Thymus (tissue), 14 donors: ENCODE results near the gene GNAO1. TPM values are rescaled to one million over a fixed set of nuclear protein-coding genes. Genes with fewer than 3 reads are reported as not detected.

Source experiments
- DNase-seq, 9 donors: peaks; one replicate each; pipeline ENCODE4 v3.0.0-alpha.2; 2013; ENCODE audit warnings: low spot score in 9 of 9, low read depth in 6 of 9, missing footprints in 1 of 9
- H3K27ac ChIP-seq, 2 donors: one replicate each; pipeline ENCODE4 v1.5.1; 2013; ENCODE audit warnings: control low read depth in 1 of 2, low read depth in 1 of 2, low read length in 1 of 2, mild to moderate bottlenecking in 1 of 2, moderate library complexity in 1 of 2
- H3K27me3 ChIP-seq, 2 donors: one replicate each; pipeline ENCODE4 v1.5.1; 2013; ENCODE audit warnings: low read length in 1 of 2; ENCODE audit not compliant: control insufficient read depth in 2 of 2, insufficient read depth in 1 of 2
- H3K36me3 ChIP-seq, 2 donors: one replicate each; pipeline ENCODE4 v1.5.1; 2013; ENCODE audit warnings: low read length in 1 of 2, mild to moderate bottlenecking in 1 of 2, moderate library complexity in 1 of 2; ENCODE audit not compliant: control insufficient read depth in 2 of 2, insufficient read depth in 2 of 2
- H3K4me1 ChIP-seq, 2 donors: one replicate each; pipeline ENCODE4 v1.5.1; 2013; ENCODE audit warnings: low read length in 2 of 2; ENCODE audit not compliant: control insufficient read depth in 2 of 2, insufficient read depth in 2 of 2
- H3K4me3 ChIP-seq, 2 donors: one replicate each; pipeline ENCODE4 v1.5.1; 2013; ENCODE audit warnings: low read length in 2 of 2, control low read depth in 1 of 2, mild to moderate bottlenecking in 1 of 2
- H3K9me3 ChIP-seq, 2 donors: one replicate each; pipeline ENCODE4 v1.5.1; 2013; ENCODE audit warnings: low read length in 1 of 2, mild to moderate bottlenecking in 1 of 2; ENCODE audit not compliant: control insufficient read depth in 2 of 2, insufficient read depth in 1 of 2
- WGBS: extraction: QIAGEN DNeasy Blood & Tissue Kit; methylation state at CpG from one replicate; pipeline ENCODE4 v1.1.7; 2013; 5-methylcytosine and 5-hydroxymethylcytosine counted together
- long read RNA-seq, 10 donors: transcript quantifications; one replicate each; lab custom pipeline, GENCODE V29; 2026
- polyA plus RNA-seq: library from polyadenylated mRNA; stranded (reverse); fragments of 200-250 nt; gene quantifications from one replicate; pipeline ENCODE4 v1.2.3, GENCODE V29; 2013
- total RNA-seq: library from RNA; stranded (reverse); fragments of 120-200 nt; gene quantifications from one replicate; pipeline ENCODE4 v1.2.4, GENCODE V29; 2013
- donor health status: healthy.

Gene GNAO1
- total RNA-seq: 0.24 TPM
- 2.2 TPM for polyA plus RNA-seq
- long read RNA-seq, donor 1: 0 reads
- long read RNA-seq, donor 2: 0 reads
- long read RNA-seq, donor 3, full-length matches to known transcripts: 1 of 1 reads
- long read RNA-seq, donor 3, partial matches to known transcripts: 0 of 1 reads
- long read RNA-seq, donor 3, other reads (novel, unspliced or antisense): 0 of 1 reads
- long read RNA-seq, donor 4, full-length matches to known transcripts: 3 of 3 reads
- long read RNA-seq, donor 4, partial matches to known transcripts: 0 of 3 reads
- long read RNA-seq, donor 4, other reads (novel, unspliced or antisense): 0 of 3 reads
- long read RNA-seq, donor 5, partial matches to known transcripts: 0 of 1 reads
- long read RNA-seq, donor 5, other reads (novel, unspliced or antisense): 0 of 1 reads
- long read RNA-seq, donor 6: 0 reads
- long read RNA-seq, donor 7: 0 reads
- long read RNA-seq, donor 8: 0 reads
- long read RNA-seq, donor 9: 0 reads
- long read RNA-seq, donor 10: 0 reads

GRCh38 chr16:56191156-56191815 is at the start of gene GNAO1:
TSS of gene GNAO1 (plus strand) at chr16:56191489. CDS start at chr16:56192236, 747 bp downstream.
- H3K36me3 ChIP-seq: no peaks in the 10 kb centered on the region
- H3K4me1 ChIP-seq: peaks cover 10 to 23% of the 10 kb centered on the region in 2 donors
- H3K27me3 ChIP-seq: peaks cover 75 to 85% of the 10 kb centered on the region in 2 donors
- H3K4me3 ChIP-seq: peak within 1 kb of the TSS; percentile 40 to 69
- H3K27ac ChIP-seq: no peak within 1 kb of the TSS
- under 1% methylated on average over 90 of the region's 91 CpGs for WGBS
- H3K9me3 ChIP-seq: no peaks in the 10 kb centered on the region
- DNase-seq: peak in 5 of 9 donors; percentile 40 to 69 (median 57)

GRCh38 chr16:56143666-56144065 is 47.6 kb upstream of the GNAO1 start:
- no peak overlapping the region for H3K27ac ChIP-seq
- no peaks in the 10 kb centered on the region for H3K27me3 ChIP-seq
- DNase-seq: no peak
- H3K4me1 ChIP-seq: no peaks in the 10 kb centered on the region
- no peaks in the 10 kb centered on the region for H3K36me3 ChIP-seq
- no peak overlapping the region for H3K4me3 ChIP-seq
- H3K9me3 ChIP-seq: no peaks in the 10 kb centered on the region
- WGBS: 40% methylated on average over 1 of the region's 1 CpG

GRCh38 chr16:56145369-56145768 is 45.9 kb upstream of the GNAO1 start:
- no peaks in the 10 kb centered on the region for H3K9me3 ChIP-seq
- no peaks in the 10 kb centered on the region for H3K4me1 ChIP-seq
- 94% methylated on average over 2 of the region's 2 CpGs for WGBS
- no peak for DNase-seq
- H3K27ac ChIP-seq: no peak overlapping the region
- no peak overlapping the region for H3K4me3 ChIP-seq
- H3K36me3 ChIP-seq: no peaks in the 10 kb centered on the region
- H3K27me3 ChIP-seq: no peaks in the 10 kb centered on the region

- DNase-seq: no peak
- Histone ChIP-seq H3K27me3 (no peaks in the 10 kb centered on the region), H3K36me3 (no peaks in the 10 kb centered on the region), H3K4me3 (no peak overlapping the region), H3K4me1 (no peaks in the 10 kb centered on the region), H3K27ac (no peak overlapping the region), H3K9me3 (no peaks in the 10 kb centered on the region)
- WGBS: 87% methylated on average over 2 of the region's 2 CpGs
Measured at GRCh38 chr16:56151621-56152020, 39.7 kb upstream of the GNAO1 start.

GRCh38 chr16:56161658-56162057 is 29.6 kb upstream of the GNAO1 start:
- Histone ChIP-seq H3K36me3 (no peaks in the 10 kb centered on the region), H3K9me3 (no peaks in the 10 kb centered on the region), H3K27ac (no peak overlapping the region), H3K4me3 (no peak overlapping the region), H3K4me1 (no peaks in the 10 kb centered on the region), H3K27me3 (no peaks in the 10 kb centered on the region)
- no peak for DNase-seq
- WGBS: 93% methylated on average over 4 of the region's 4 CpGs

GRCh38 chr16:56163089-56163488 is 28.2 kb upstream of the GNAO1 start:
- WGBS: 95% methylated on average over 1 of the region's 1 CpG
- Histone ChIP-seq H3K27ac (no peak overlapping the region), H3K4me1 (no peaks in the 10 kb centered on the region), H3K9me3 (no peaks in the 10 kb centered on the region), H3K27me3 (no peaks in the 10 kb centered on the region), H3K36me3 (no peaks in the 10 kb centered on the region), H3K4me3 (no peak overlapping the region)
- DNase-seq: no peak

GRCh38 chr16:56163938-56164337 is 27.4 kb upstream of the GNAO1 start:
- Histone ChIP-seq H3K4me1 (no peaks in the 10 kb centered on the region), H3K4me3 (no peak overlapping the region), H3K9me3 (no peaks in the 10 kb centered on the region), H3K27ac (no peak overlapping the region), H3K36me3 (no peaks in the 10 kb centered on the region), H3K27me3 (no peaks in the 10 kb centered on the region)
- WGBS: 95% methylated on average over 2 of the region's 2 CpGs
- no peak for DNase-seq

GRCh38 chr16:56164636-56165035 is 26.7 kb upstream of the GNAO1 start:
- Histone ChIP-seq H3K27ac (no peak overlapping the region), H3K9me3 (no peaks in the 10 kb centered on the region), H3K4me3 (no peak overlapping the region), H3K4me1 (no peaks in the 10 kb centered on the region), H3K36me3 (no peaks in the 10 kb centered on the region), H3K27me3 (no peaks in the 10 kb centered on the region)
- DNase-seq: no peak

GRCh38 chr16:56174411-56174810 is 16.9 kb upstream of the GNAO1 start:
- Histone ChIP-seq H3K36me3 (no peaks in the 10 kb centered on the region), H3K4me1 (no peaks in the 10 kb centered on the region)

More at GRCh38 chr16:56174411-56174810, 16.9 kb upstream of the GNAO1 start:
- H3K27ac ChIP-seq: no peak overlapping the region
- no peak overlapping the region for H3K4me3 ChIP-seq
- H3K27me3 ChIP-seq: no peaks in the 10 kb centered on the region
- H3K9me3 ChIP-seq: no peaks in the 10 kb centered on the region
- no peak for DNase-seq
